ENCODE measurements around the gene NME7. TPM values are rescaled to one million over a fixed set of nuclear protein-coding genes. Genes with fewer than 3 reads are reported as not detected.
"Not testable (repeated sequence)": the region's sequence is repeated elsewhere in the genome, so short reads cannot be mapped to it uniquely, and the experiment has no call there.

NME7 gene
- total RNA-seq, 2 donors from 2014 or later = 13.0 TPM

GRCh38 chr1:169348383-169349036 is 19.1 kb downstream of the NME7 start:
- no peak overlapping the region for H3K27ac Mint-ChIP-seq
- no peaks in the 10 kb centered on the region for H3K36me3 Mint-ChIP-seq
- ATAC-seq = no peak
- DNase-seq (ENCODE audit: low spot score in 2 of 2) = peak in 1 of 2 donors; percentile 36
- H3K9me3 Mint-ChIP-seq = no peaks in the 10 kb centered on the region

- no peaks in the 10 kb centered on the region for H3K9me3 Mint-ChIP-seq
- no peak for ATAC-seq
- no peaks in the 10 kb centered on the region for H3K36me3 Mint-ChIP-seq
- H3K27ac Mint-ChIP-seq = no peak overlapping the region
- no peak for DNase-seq (ENCODE audit: low spot score in 2 of 2)
These were observed 19.8 kb downstream of the NME7 start for GRCh38 chr1:169347688-169348382.

- DNase-seq (ENCODE audit: low spot score in 2 of 2) = no peak
- no peaks in the 10 kb centered on the region for H3K9me3 Mint-ChIP-seq
- H3K27ac Mint-ChIP-seq = no peak overlapping the region
- no peak for ATAC-seq
- H3K36me3 Mint-ChIP-seq = no peaks in the 10 kb centered on the region
These were observed 21.5 kb downstream of the NME7 start for GRCh38 chr1:169346036-169346589.

GRCh38 chr1:169345511-169345910 is 22.1 kb downstream of the NME7 start:
- ATAC-seq (no peak), DNase-seq (ENCODE audit: low spot score in 2 of 2) (no peak)
- H3K27ac Mint-ChIP-seq = no peak overlapping the region
- H3K9me3 Mint-ChIP-seq = peaks cover 3 to 5% of the 10 kb centered on the region in 2 donors
- peaks cover 0 to 5% of the 10 kb centered on the region in 2 donors for H3K36me3 Mint-ChIP-seq

GRCh38 chr1:169342096-169342495 is 25.5 kb downstream of the NME7 start:
- ATAC-seq; H3K27ac Mint-ChIP-seq; DNase-seq (ENCODE audit: low spot score in 2 of 2): not testable (repeated sequence)
- Mint-ChIP-seq H3K9me3 (peaks cover 14 to 20% of the 10 kb centered on the region in 2 donors), H3K36me3 (peaks cover 0 to 25% of the 10 kb centered on the region in 2 donors)

- ATAC-seq (no peak), DNase-seq (ENCODE audit: low spot score in 2 of 2) (no peak)
- H3K36me3 Mint-ChIP-seq = peaks cover 6 to 25% of the 10 kb centered on the region in 2 donors
- H3K27ac Mint-ChIP-seq = peak overlapping the region in 1 of 2 donors; percentile 27
- H3K9me3 Mint-ChIP-seq = peaks cover 20% of the 10 kb centered on the region in 2 donors
These were observed 26.7 kb downstream of the NME7 start for GRCh38 chr1:169340882-169341281.

- Mint-ChIP-seq H3K27ac (peak overlapping the region in 1 of 2 donors; percentile 27), H3K9me3 (peaks cover 20 to 24% of the 10 kb centered on the region in 2 donors), H3K36me3 (peaks cover 11 to 25% of the 10 kb centered on the region in 2 donors)
- DNase-seq (ENCODE audit: low spot score in 2 of 2) (no peak), ATAC-seq (peak in 1 of 2 donors; percentile 39)
These were observed 27.8 kb downstream of the NME7 start for GRCh38 chr1:169339773-169340172.

GRCh38 chr1:169338617-169339016 is 29.0 kb downstream of the NME7 start:
- Mint-ChIP-seq H3K9me3 (peaks cover 20 to 24% of the 10 kb centered on the region in 2 donors), H3K36me3 (peaks cover 11 to 33% of the 10 kb centered on the region in 2 donors), H3K27ac (peak overlapping the region in 1 of 2 donors; percentile 27)
- DNase-seq (ENCODE audit: low spot score in 2 of 2) = no peak
- no peak for ATAC-seq

GRCh38 chr1:169336947-169337715 is 30.5 kb downstream of the NME7 start:
- not testable (repeated sequence) for ATAC-seq; DNase-seq (ENCODE audit: low spot score in 2 of 2); H3K27ac Mint-ChIP-seq
- Mint-ChIP-seq H3K9me3 (peaks cover 20 to 24% of the 10 kb centered on the region in 2 donors), H3K36me3 (peaks cover 16 to 33% of the 10 kb centered on the region in 2 donors)

GRCh38 chr1:169334727-169335126 is 32.9 kb downstream of the NME7 start:
- Mint-ChIP-seq H3K36me3 (peaks cover 16 to 24% of the 10 kb centered on the region in 2 donors), H3K9me3 (peaks cover 10 to 16% of the 10 kb centered on the region in 2 donors)
- not testable (repeated sequence) for H3K27ac Mint-ChIP-seq; ATAC-seq; DNase-seq (ENCODE audit: low spot score in 2 of 2)

GRCh38 chr1:169330927-169331326 is 36.7 kb downstream of the NME7 start:
- Mint-ChIP-seq H3K27ac (no peak overlapping the region), H3K36me3 (peaks cover 10 to 18% of the 10 kb centered on the region in 2 donors), H3K9me3 (peaks cover 9 to 12% of the 10 kb centered on the region in 2 donors)
- ATAC-seq (no peak), DNase-seq (ENCODE audit: low spot score in 2 of 2) (no peak)

GRCh38 chr1:169329383-169329782 is 38.2 kb downstream of the NME7 start:
- H3K9me3 Mint-ChIP-seq = peaks cover 8 to 9% of the 10 kb centered on the region in 2 donors
- H3K36me3 Mint-ChIP-seq = peaks cover 5 to 16% of the 10 kb centered on the region in 2 donors
- DNase-seq (ENCODE audit: low spot score in 2 of 2) (no peak), ATAC-seq (no peak)
- no peak overlapping the region for H3K27ac Mint-ChIP-seq

- Mint-ChIP-seq H3K9me3 (peaks cover 8 to 9% of the 10 kb centered on the region in 2 donors), H3K27ac (no peak overlapping the region), H3K36me3 (peaks cover 2 to 11% of the 10 kb centered on the region in 2 donors)
- ATAC-seq (no peak), DNase-seq (ENCODE audit: low spot score in 2 of 2) (no peak)
These were observed 39.7 kb downstream of the NME7 start for GRCh38 chr1:169327875-169328274.

- H3K27ac Mint-ChIP-seq = no peak overlapping the region
- peak; percentile 94 to 98 for ATAC-seq
- no peak for DNase-seq (ENCODE audit: low spot score in 2 of 2)
- peaks cover 8 to 9% of the 10 kb centered on the region in 2 donors for H3K9me3 Mint-ChIP-seq
- H3K36me3 Mint-ChIP-seq = peaks cover 0 to 11% of the 10 kb centered on the region in 2 donors
These were observed 40.7 kb downstream of the NME7 start for GRCh38 chr1:169326956-169327268.

- DNase-seq (ENCODE audit: low spot score in 2 of 2) (no peak), ATAC-seq (peak; percentile 40 to 62)
- H3K27ac Mint-ChIP-seq = no peak overlapping the region
- peaks cover 0 to 11% of the 10 kb centered on the region in 2 donors for H3K36me3 Mint-ChIP-seq
- H3K9me3 Mint-ChIP-seq = peaks cover 8 to 9% of the 10 kb centered on the region in 2 donors
These were observed 41.2 kb downstream of the NME7 start for GRCh38 chr1:169326261-169326955.

- DNase-seq (ENCODE audit: low spot score in 2 of 2) = no peak
- no peak for ATAC-seq
- H3K9me3 Mint-ChIP-seq = peaks cover 8 to 9% of the 10 kb centered on the region in 2 donors
- no peak overlapping the region for H3K27ac Mint-ChIP-seq
- peaks cover 0 to 10% of the 10 kb centered on the region in 2 donors for H3K36me3 Mint-ChIP-seq
These were observed 42.5 kb downstream of the NME7 start for GRCh38 chr1:169325117-169325516.

Data from activated naive CD4-positive, alpha-beta T cell treated with anti-CD3 and anti-CD28 coated beads, Interleukin-2, amount 50 U/mL, for 72 hours (primary cell).